22Rv1 (cell line): ENCODE results near the gene TNFSF15.
"Not testable (repeated sequence)": the region's sequence is repeated elsewhere in the genome, so short reads cannot be mapped to it uniquely, and the experiment has no call there.

Source experiments
- ZFX ChIP-seq: fragments of 450-650 bp; IDR thresholded peaks from 2 replicates; pipeline ENCODE4 v1.6.1; 2017; ENCODE audit warnings: antibody characterized with exemption, borderline replicate concordance
- TF ChIP-seq, protein P1 (sequence below): fragments of 450-650 bp; IDR thresholded peaks from 2 replicates; pipeline ENCODE4 v1.5.1; 2017; ENCODE audit warnings: mild to moderate bottlenecking

GRCh38 chr9:114741521-114741920 is 64.3 kb downstream of the TNFSF15 start:
- TF ChIP-seq, protein P1, sequence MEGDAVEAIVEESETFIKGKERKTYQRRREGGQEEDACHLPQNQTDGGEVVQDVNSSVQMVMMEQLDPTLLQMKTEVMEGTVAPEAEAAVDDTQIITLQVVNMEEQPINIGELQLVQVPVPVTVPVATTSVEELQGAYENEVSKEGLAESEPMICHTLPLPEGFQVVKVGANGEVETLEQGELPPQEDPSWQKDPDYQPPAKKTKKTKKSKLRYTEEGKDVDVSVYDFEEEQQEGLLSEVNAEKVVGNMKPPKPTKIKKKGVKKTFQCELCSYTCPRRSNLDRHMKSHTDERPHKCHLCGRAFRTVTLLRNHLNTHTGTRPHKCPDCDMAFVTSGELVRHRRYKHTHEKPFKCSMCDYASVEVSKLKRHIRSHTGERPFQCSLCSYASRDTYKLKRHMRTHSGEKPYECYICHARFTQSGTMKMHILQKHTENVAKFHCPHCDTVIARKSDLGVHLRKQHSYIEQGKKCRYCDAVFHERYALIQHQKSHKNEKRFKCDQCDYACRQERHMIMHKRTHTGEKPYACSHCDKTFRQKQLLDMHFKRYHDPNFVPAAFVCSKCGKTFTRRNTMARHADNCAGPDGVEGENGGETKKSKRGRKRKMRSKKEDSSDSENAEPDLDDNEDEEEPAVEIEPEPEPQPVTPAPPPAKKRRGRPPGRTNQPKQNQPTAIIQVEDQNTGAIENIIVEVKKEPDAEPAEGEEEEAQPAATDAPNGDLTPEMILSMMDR, result not testable (repeated sequence)
- TF ChIP-seq ZFX, result not testable (repeated sequence)
